Stomach (tissue), 9 donors: ENCODE measurements around the gene PRMT1. TPM values are rescaled to one million over a fixed set of nuclear protein-coding genes. Genes with fewer than 3 reads are reported as not detected.

Source experiments
- DNase-seq, 2 donors: peaks; one replicate each; pipeline versions ENCODE4 v3.0.0 to v3.0.0-alpha.2; 2013 to 2019
- H3K27ac ChIP-seq, 5 donors: fragments of 200-600 bp in 4 of 5; sonication (generic) in 4 of 5; one replicate each; pipeline ENCODE4 v1.5.1; 2013 to 2019; ENCODE audit warnings: mild to moderate bottlenecking in 1 of 5, moderate library complexity in 1 of 5
- H3K27me3 ChIP-seq, 3 donors: fragments of 200-600 bp; sonication (generic); one replicate each; pipeline ENCODE4 v1.5.1; 2017 to 2019; ENCODE audit warnings: mixed run types in 1 of 3
- H3K36me3 ChIP-seq, 4 donors: fragments of 200-600 bp; sonication (generic); 1 replicate in 3 of 4; 2 replicates in 1 of 4; pipeline ENCODE4 v1.5.1; 2016 to 2019
- H3K4me1 ChIP-seq, 4 donors: fragments of 200-600 bp; sonication (generic); one replicate each; pipeline ENCODE4 v1.5.1; 2016 to 2019
- H3K4me3 ChIP-seq, 4 donors: fragments of 200-600 bp; sonication (generic) in 3 of 4; one replicate each; pipeline ENCODE4 v1.5.1; 2016 to 2019; ENCODE audit warnings: mild to moderate bottlenecking in 1 of 4
- H3K9me3 ChIP-seq, 4 donors: fragments of 200-600 bp; sonication (generic); one replicate each; pipeline ENCODE4 v1.5.1; 2016 to 2019
- CTCF ChIP-seq, 7 experiments: fragments of 450-650 bp in 4 of 7; fragments of 200-600 bp in 3 of 7; sonication (generic) in 3 of 7; IDR thresholded peaks; one replicate each; pipeline ENCODE4 v1.5.1; 2016 to 2019; ENCODE audit warnings: antibody characterized with exemption in 7 of 7, control low read depth in 2 of 7, mild to moderate bottlenecking in 1 of 7
- EP300 ChIP-seq: sonication (generic); formaldehyde crosslinking; IDR thresholded peaks from one replicate; pipeline ENCODE4 v1.6.1; 2017; ENCODE audit warnings: antibody characterized with exemption
- POLR2A ChIP-seq, 4 donors: fragments of 450-650 bp; IDR thresholded peaks; one replicate each; pipeline ENCODE4 v1.6.1; 2016; ENCODE audit warnings: antibody characterized with exemption in 4 of 4, control low read depth in 2 of 4, mild to moderate bottlenecking in 1 of 4, moderate library complexity in 1 of 4
- POLR2AphosphoS5 ChIP-seq, 3 donors: sonication (generic); formaldehyde crosslinking; IDR thresholded peaks; one replicate each; pipeline ENCODE4 v1.6.1; 2016; ENCODE audit warnings: antibody characterized with exemption in 3 of 3
- WGBS, 5 donors: extraction: QIAGEN DNeasy Blood & Tissue Kit in 3 of 5; methylation state at CpG; one replicate each; pipeline versions ENCODE4 v1.1.5 to v1.1.7; 2013 to 2018; 5-methylcytosine and 5-hydroxymethylcytosine counted together
- intact Hi-C: fragments of 100-400 bp; cut with DNase I; formaldehyde crosslinking; loops from one replicate; pipeline ENCODE4 v1.15.1; 2023; ENCODE audit warnings: low total_unique reads
- polyA plus RNA-seq, 3 donors: library from polyadenylated mRNA; stranded (reverse); fragments of 200-250 nt; gene quantifications; one replicate each; pipeline ENCODE4 v1.2.3, GENCODE V29; 2013
- total RNA-seq, 5 donors: library from RNA; depleted of rRNA; stranded (reverse); fragments of >200 nt; gene quantifications; one replicate each; pipeline versions ENCODE4 v1.1.0 to v1.2.3, GENCODE V29; 2014 to 2016
- donor health status: healthy with polysubstance abuse.
- donor health status: Bipolar disorder and iron deficiency.
- donor health status: healthy.

PRMT1 gene
- total and polyA plus RNA-seq, 8 donors, result 53.3 to 131 (median 107) TPM

GRCh38 chr19:49652551-49653465, 24.3 kb upstream of the PRMT1 start:
- Histone ChIP-seq H3K4me3 (no peak overlapping the region), H3K27me3 (no peaks in the 10 kb centered on the region), H3K36me3 (peaks cover 77 to 100% (median 100%) of the 10 kb centered on the region in 4 donors), H3K27ac (no peak overlapping the region), H3K4me1 (no peaks in the 10 kb centered on the region), H3K9me3 (no peaks in the 10 kb centered on the region)
- WGBS, 5 donors, result 93 to 95% (median 95%) methylated on average over 51 to 58 of the region's 58 CpGs
- TF ChIP-seq POLR2A (IDR thresholded peaks at IDR 0.05) (no peak), CTCF (IDR thresholded peaks at IDR 0.05) (no peak), POLR2AphosphoS5 (IDR thresholded peaks at IDR 0.05) (no peak), EP300 (no peak)
- DNase-seq, result no peak
- intact Hi-C loops, result no loop called here

DNA sequence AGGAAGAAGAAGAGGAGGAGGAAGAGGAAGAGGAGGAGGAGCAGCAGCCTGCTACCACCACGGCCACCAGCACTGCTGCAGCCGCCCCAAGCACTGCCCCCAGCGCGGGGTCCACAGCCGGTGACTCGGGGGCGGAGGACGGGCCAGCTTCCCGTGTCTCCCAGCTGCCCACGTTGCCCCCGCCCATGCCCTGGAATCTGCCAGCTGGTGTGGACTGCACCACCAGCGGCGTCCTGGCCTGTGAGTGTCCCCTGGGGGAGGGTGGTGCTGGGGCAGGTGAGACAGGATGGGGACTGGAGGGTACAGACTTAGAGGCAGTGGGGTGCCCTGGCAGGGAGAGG, 23.6 kb upstream of the PRMT1 start:
- no peaks in the 10 kb centered on the region for H3K27me3 ChIP-seq
- H3K9me3 ChIP-seq, result no peaks in the 10 kb centered on the region
- no peak for DNase-seq
- intact Hi-C loops, result no loop called here
- WGBS, 5 donors, result 85 to 92% (median 89%) methylated on average over 13 of the region's 13 CpGs
- no peak overlapping the region for H3K27ac ChIP-seq
- peaks cover 83 to 100% (median 100%) of the 10 kb centered on the region in 4 donors for H3K36me3 ChIP-seq
- TF ChIP-seq POLR2A (IDR thresholded peaks at IDR 0.05) (no peak), CTCF (IDR thresholded peaks at IDR 0.05) (no peak), POLR2AphosphoS5 (IDR thresholded peaks at IDR 0.05) (no peak), EP300 (no peak)
- no peak overlapping the region for H3K4me3 ChIP-seq
- no peaks in the 10 kb centered on the region for H3K4me1 ChIP-seq

GRCh38 chr19:49654581-49654980, 22.5 kb upstream of the PRMT1 start:
- H3K9me3 ChIP-seq, result no peaks in the 10 kb centered on the region
- no peaks in the 10 kb centered on the region for H3K27me3 ChIP-seq
- peaks cover 91 to 100% (median 100%) of the 10 kb centered on the region in 4 donors for H3K36me3 ChIP-seq
- H3K4me3 ChIP-seq, result no peak overlapping the region
- H3K4me1 ChIP-seq, result no peaks in the 10 kb centered on the region
- intact Hi-C loops, result no loop called here
- DNase-seq, result no peak
- 77 to 86% (median 84%) methylated on average over 10 of the region's 10 CpGs for WGBS, 5 donors
- H3K27ac ChIP-seq, result no peak overlapping the region
- TF ChIP-seq CTCF (IDR thresholded peaks at IDR 0.05) (no peak), EP300 (no peak)

DNA sequence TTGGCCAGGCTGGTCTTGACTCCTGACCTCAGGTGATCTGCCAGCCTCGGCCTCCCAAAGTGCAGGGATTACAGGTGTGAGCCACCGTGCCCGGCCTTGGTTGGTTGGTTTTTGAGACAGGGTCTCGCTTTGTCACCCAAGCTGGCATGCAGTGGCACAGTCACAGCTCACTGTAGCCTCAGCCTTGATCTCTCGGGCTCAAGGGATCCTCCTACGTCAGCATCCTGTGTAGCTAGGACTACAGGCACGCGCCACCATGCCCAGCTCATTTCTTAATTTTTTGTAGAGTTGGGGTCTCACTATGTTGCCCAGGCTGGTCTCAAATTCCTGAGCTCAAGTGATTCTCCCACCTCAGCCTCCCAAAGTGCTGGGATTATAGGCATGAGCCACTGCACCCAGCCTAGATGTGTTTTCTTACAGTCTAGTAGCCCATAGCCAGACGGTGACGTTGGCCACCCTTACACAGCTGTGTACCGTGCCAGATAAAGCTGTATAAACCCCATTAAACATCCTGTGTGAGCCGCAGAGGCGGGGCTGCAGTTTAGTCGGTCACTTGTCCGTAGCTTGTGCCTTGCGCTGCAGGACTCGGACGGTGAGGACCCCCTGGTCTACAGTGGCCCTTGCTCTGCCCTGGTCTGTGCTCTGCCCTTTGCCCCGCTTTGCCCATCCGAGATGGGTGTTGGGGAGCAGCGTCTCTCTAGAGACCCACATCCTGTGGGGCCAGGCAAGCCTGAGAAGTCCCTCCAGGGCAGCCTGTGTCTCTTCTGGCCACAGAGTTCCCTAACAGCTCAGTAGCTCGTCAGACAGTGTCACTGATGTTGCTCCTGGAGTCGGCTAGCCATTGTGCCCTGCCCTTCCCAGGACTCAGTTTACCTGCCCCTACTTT, 21.3 kb upstream of the PRMT1 start:
- TF ChIP-seq CTCF (IDR thresholded peaks at IDR 0.05) (no peak), POLR2A (IDR thresholded peaks at IDR 0.05) (no peak), EP300 (no peak), POLR2AphosphoS5 (IDR thresholded peaks at IDR 0.05) (no peak)
- no peaks in the 10 kb centered on the region for H3K27me3 ChIP-seq
- H3K27ac ChIP-seq, result no peak overlapping the region
- no peaks in the 10 kb centered on the region for H3K9me3 ChIP-seq
- H3K36me3 ChIP-seq, result peaks cover 90 to 100% (median 100%) of the 10 kb centered on the region in 4 donors
- no peak overlapping the region for H3K4me3 ChIP-seq
- DNase-seq, result no peak
- H3K4me1 ChIP-seq, result no peaks in the 10 kb centered on the region
- intact Hi-C loops, result no loop called here
- WGBS, 5 donors, result 87 to 90% (median 89%) methylated on average over 22 to 23 of the region's 23 CpGs
